Body of pancreas (tissue), 4 donors: ENCODE results near the gene RBM47. TPM values are rescaled to one million over a fixed set of nuclear protein-coding genes. Genes with fewer than 3 reads are reported as not detected.
A peak's percentile ranks its signal among the peaks of the same experiment; 100 is the strongest.

Experiments used
- ATAC-seq: fragments of 150-250 bp; one replicate; pipeline ENCODE4 v1.9.1; 2016
- DNase-seq, 4 donors: peaks; one replicate each; pipeline ENCODE4 v3.0.0-alpha.2; 2019
- H3K27ac ChIP-seq, 4 donors: fragments of 200-600 bp; sonication (generic); 1 replicate in 3 of 4; 2 replicates in 1 of 4; pipeline versions ENCODE4 v1.5.1 to v1.6.1; 2016 to 2019; ENCODE audit warnings: mild to moderate bottlenecking in 1 of 4, mixed read lengths in 1 of 4, moderate library complexity in 1 of 4
- H3K27me3 ChIP-seq, 2 donors: fragments of 200-600 bp; sonication (generic); one replicate each; pipeline ENCODE4 v1.6.0; 2016; ENCODE audit warnings: mild to moderate bottlenecking in 1 of 2
- H3K36me3 ChIP-seq, 2 donors: fragments of 200-600 bp; sonication (generic); replicated peaks in 1 of 2; 2 replicates each; pipeline ENCODE4 v1.5.1; 2016; ENCODE audit warnings: low read depth in 2 of 2; ENCODE audit not compliant: insufficient read depth in 1 of 2
- H3K4me1 ChIP-seq: fragments of 200-600 bp; sonication (generic); one replicate; pipeline ENCODE4 v1.6.0; 2016
- H3K4me3 ChIP-seq, 2 donors: fragments of 200-600 bp; sonication (generic); 1 replicate in 1 of 2; 2 replicates in 1 of 2; pipeline ENCODE4 v1.5.1; 2016 to 2019
- H3K9me3 ChIP-seq, 3 donors: fragments of 200-600 bp; sonication (generic); 1 replicate in 2 of 3; 2 replicates in 1 of 3; pipeline ENCODE4 v1.5.1; 2016
- CTCF ChIP-seq, 7 experiments: fragments of 450-650 bp in 4 of 7; fragments of 200-600 bp in 3 of 7; sonication (generic) in 3 of 7; IDR thresholded peaks; one replicate each; pipeline ENCODE4 v1.5.1; 2016 to 2019; ENCODE audit warnings: antibody characterized with exemption in 7 of 7
- POLR2A ChIP-seq, 3 donors: fragments of 450-650 bp; IDR thresholded peaks; one replicate each; pipeline ENCODE4 v1.6.1; 2016; ENCODE audit warnings: antibody characterized with exemption in 3 of 3, mild to moderate bottlenecking in 2 of 3
- WGBS, 2 donors: methylation state at CpG; one replicate each; pipeline ENCODE4 v1.1.5; 2017; 5-methylcytosine and 5-hydroxymethylcytosine counted together
- intact Hi-C: fragments of 100-400 bp; cut with DNase I; formaldehyde crosslinking; loops from one replicate; pipeline ENCODE4 v1.15.1; 2023
- total RNA-seq, 2 donors: library from RNA; depleted of rRNA; stranded (reverse); fragments of >200 nt; gene quantifications; one replicate each; pipeline ENCODE4 v1.1.0, GENCODE V29; 2016

RBM47 gene
- total RNA-seq, 2 donors from 2014 or later = 79.9 to 99.5 TPM

- DNase-seq (no peak), ATAC-seq (no peak)
- Histone ChIP-seq H3K36me3 (no peaks in the 10 kb centered on the region), H3K27ac (no peak overlapping the region), H3K9me3 (no peaks in the 10 kb centered on the region), H3K27me3 (no peaks in the 10 kb centered on the region), H3K4me1 (peaks cover 19% of the 10 kb centered on the region), H3K4me3 (no peak overlapping the region)
- intact Hi-C loops = no loop called here
- TF ChIP-seq CTCF (IDR thresholded peaks at IDR 0.05) (no peak), POLR2A (IDR thresholded peaks at IDR 0.05) (no peak)
Observed at GRCh38 chr4:40571208-40571607, 58.5 kb downstream of the RBM47 start.

- ATAC-seq = no peak
- no peak overlapping the region for H3K27ac ChIP-seq
- WGBS, 2 donors = 91 to 97% methylated on average over 14 of the region's 14 CpGs
Observed at GRCh38 chr4:40570348-40571077, 59.2 kb downstream of the RBM47 start.

GRCh38 chr4:40564815-40565483 is 64.7 kb downstream of the RBM47 start:
- Histone ChIP-seq H3K9me3 (no peaks in the 10 kb centered on the region), H3K27me3 (no peaks in the 10 kb centered on the region), H3K4me1 (peaks cover 38% of the 10 kb centered on the region), H3K36me3 (no peaks in the 10 kb centered on the region), H3K27ac (peak overlapping the region in 1 of 4 donors; percentile 17), H3K4me3 (no peak overlapping the region)
- DNase-seq = peak in 1 of 4 donors; percentile 21
- no peak for TF ChIP-seq POLR2A (IDR thresholded peaks at IDR 0.05)
- no peak for TF ChIP-seq CTCF (IDR thresholded peaks at IDR 0.05)
- intact Hi-C loops = no loop called here
- 57 to 64% methylated on average over 5 of the region's 5 CpGs for WGBS, 2 donors
- no peak for ATAC-seq

More at GRCh38 chr4:40570348-40571077, 59.2 kb downstream of the RBM47 start:
- Histone ChIP-seq H3K4me3 (no peak overlapping the region), H3K36me3 (no peaks in the 10 kb centered on the region), H3K27me3 (no peaks in the 10 kb centered on the region), H3K4me1 (peaks cover 12% of the 10 kb centered on the region), H3K9me3 (no peaks in the 10 kb centered on the region)
- TF ChIP-seq POLR2A (IDR thresholded peaks at IDR 0.05) (no peak), CTCF (IDR thresholded peaks at IDR 0.05) (no peak)
- no peak for DNase-seq
- intact Hi-C loops = no loop called here

GRCh38 chr4:40564004-40564403 is 65.7 kb downstream of the RBM47 start:
- Histone ChIP-seq H3K9me3 (no peaks in the 10 kb centered on the region), H3K27ac (peak overlapping the region in 1 of 4 donors; percentile 50), H3K36me3 (no peaks in the 10 kb centered on the region), H3K27me3 (no peaks in the 10 kb centered on the region), H3K4me3 (no peak overlapping the region), H3K4me1 (peaks cover 47% of the 10 kb centered on the region)
- WGBS, 2 donors = 69 to 79% methylated on average over 3 of the region's 3 CpGs
- no peak for ATAC-seq
- TF ChIP-seq POLR2A (IDR thresholded peaks at IDR 0.05) (no peak), CTCF (IDR thresholded peaks at IDR 0.05) (no peak)
- intact Hi-C loops = no loop called here
- peak in 1 of 4 donors; percentile 58 for DNase-seq
